Keratinocyte (primary cell): ENCODE measurements around the gene R3HCC1L. TPM values are rescaled to one million over a fixed set of nuclear protein-coding genes. Genes with fewer than 3 reads are reported as not detected.
"Not testable (repeated sequence)": the region's sequence is repeated elsewhere in the genome, so short reads cannot be mapped to it uniquely, and the experiment has no call there.

Experiments used
- DNase-seq: peaks from one replicate; pipeline ENCODE4 v3.0.0-alpha.2; 2011; ENCODE audit warnings: low read depth, missing footprints, low spot score
- FAIRE-seq: peaks from 2 replicates; lab custom pipeline; 2011; peaks lifted over from hg19 to GRCh38; lab: Jason Lieb, UNC
- H2AFZ ChIP-seq: 2 replicates; pipeline ENCODE4 v1.6.0; 2012; ENCODE audit warnings: low read length, control low read depth, inconsistent platforms; ENCODE audit not compliant: control insufficient read depth
- H3K27ac ChIP-seq: 2 replicates; pipeline ENCODE4 v1.5.1; 2011; ENCODE audit warnings: low read length; ENCODE audit not compliant: control insufficient read depth, insufficient read depth
- H3K27me3 ChIP-seq: 3 replicates; pipeline ENCODE4 v1.6.0; 2011; ENCODE audit warnings: low read length; ENCODE audit not compliant: control insufficient read depth, insufficient read depth; ENCODE audit errors: extremely low read depth
- H3K36me3 ChIP-seq, 2 experiments: 2 replicates in 1 of 2; 3 replicates in 1 of 2; pipeline ENCODE4 v1.5.1; 2011; ENCODE audit warnings: low read length in 2 of 2, mild to moderate bottlenecking in 1 of 2; ENCODE audit not compliant: control insufficient read depth in 2 of 2, insufficient read depth in 2 of 2; ENCODE audit errors: extremely low read depth in 1 of 2
- H3K4me1 ChIP-seq: 3 replicates; pipeline ENCODE4 v1.5.1; 2011; ENCODE audit warnings: low read length; ENCODE audit not compliant: control insufficient read depth, insufficient read depth; ENCODE audit errors: extremely low read depth
- H3K4me2 ChIP-seq: 3 replicates; pipeline ENCODE4 v1.6.0; 2011; ENCODE audit warnings: low read depth, low read length; ENCODE audit not compliant: control insufficient read depth, insufficient read depth; ENCODE audit errors: extremely low read depth
- H3K4me3 ChIP-seq, 3 experiments: fragments of 200-600 bp in 1 of 3; sonication (generic) in 1 of 3; 2 replicates in 2 of 3; 3 replicates in 1 of 3; pipeline ENCODE4 v1.5.1; 2011 to 2016; ENCODE audit warnings: low read length in 3 of 3, mild to moderate bottlenecking in 3 of 3, control low read depth in 2 of 3, inconsistent platforms in 1 of 3, low read depth in 1 of 3, mixed read lengths in 1 of 3, mixed run types in 1 of 3, moderate library complexity in 1 of 3; ENCODE audit not compliant: control insufficient read depth in 2 of 3, insufficient read depth in 2 of 3; ENCODE audit errors: extremely low read depth in 1 of 3
- H3K79me2 ChIP-seq: 2 replicates; pipeline ENCODE4 v1.6.0; 2012; ENCODE audit warnings: low read length; ENCODE audit not compliant: control insufficient read depth, insufficient read depth
- H3K9ac ChIP-seq: 3 replicates; pipeline ENCODE4 v1.6.0; 2011; ENCODE audit warnings: low read length; ENCODE audit not compliant: control insufficient read depth, insufficient read depth; ENCODE audit errors: extremely low read depth
- H3K9me1 ChIP-seq: 3 replicates; pipeline ENCODE4 v1.6.0; 2011; ENCODE audit warnings: low read length; ENCODE audit not compliant: control insufficient read depth, insufficient read depth; ENCODE audit errors: extremely low read depth
- H3K9me3 ChIP-seq: 2 replicates; pipeline ENCODE4 v1.5.1; 2012; ENCODE audit warnings: low read depth, low read length; ENCODE audit not compliant: control insufficient read depth
- H4K20me1 ChIP-seq: 3 replicates; pipeline ENCODE4 v1.6.0; 2011; ENCODE audit warnings: low read length; ENCODE audit not compliant: control insufficient read depth, insufficient read depth; ENCODE audit errors: extremely low read depth
- EZH2 ChIP-seq: IDR thresholded peaks from one replicate; pipeline ENCODE4 v1.6.1; 2012; ENCODE audit warnings: inconsistent platforms, mild to moderate bottlenecking, low read length, moderate library complexity
- dilution Hi-C: fragments of 300-500 bp; cut with MboI; formaldehyde crosslinking; loops from one replicate; pipeline ENCODE4 v1.7.0; 2020; ENCODE audit warnings: low sequenced_read_pairs; ENCODE audit not compliant: extremely low pct_ligation_motif_present
- polyA plus RNA-seq, 5 experiments: library from polyadenylated mRNA; depleted of rRNA in 3 of 5; stranded (reverse) in 3 of 5; stranded (forward) in 1 of 5; unstranded in 1 of 5; fragments of >200 nt; gene quantifications; 1 replicate in 1 of 5; 2 replicates in 3 of 5; 3 replicates in 1 of 5; pipeline versions ENCODE4 v1.2.1 to v1.2.3, GENCODE V29; 2011 to 2012; ENCODE audit warnings: missing spikeins in 2 of 5, low read depth in 1 of 5, low replicate concordance in 1 of 5
- TF ChIP-seq, protein P1 (sequence below), 3 experiments: IDR thresholded peaks in 1 of 3; conservative IDR thresholded peaks in 1 of 3; optimal IDR thresholded peaks in 1 of 3; 2 replicates in 2 of 3; 3 replicates in 1 of 3; pipeline versions ENCODE3 to v1.5.1; 2011; ENCODE audit warnings: low read length in 3 of 3, mild to moderate bottlenecking in 3 of 3, moderate library complexity in 2 of 3, control low read depth in 1 of 3, inconsistent platforms in 1 of 3; ENCODE audit not compliant: insufficient read depth in 2 of 3; ENCODE audit errors: extremely low read depth in 1 of 3

Gene R3HCC1L
- polyA plus RNA-seq, 1 donor (not counting 4 experiments of a cell fraction or from before 2014, with no cell fraction given), result 11.7 TPM

- TF ChIP-seq, protein P1, sequence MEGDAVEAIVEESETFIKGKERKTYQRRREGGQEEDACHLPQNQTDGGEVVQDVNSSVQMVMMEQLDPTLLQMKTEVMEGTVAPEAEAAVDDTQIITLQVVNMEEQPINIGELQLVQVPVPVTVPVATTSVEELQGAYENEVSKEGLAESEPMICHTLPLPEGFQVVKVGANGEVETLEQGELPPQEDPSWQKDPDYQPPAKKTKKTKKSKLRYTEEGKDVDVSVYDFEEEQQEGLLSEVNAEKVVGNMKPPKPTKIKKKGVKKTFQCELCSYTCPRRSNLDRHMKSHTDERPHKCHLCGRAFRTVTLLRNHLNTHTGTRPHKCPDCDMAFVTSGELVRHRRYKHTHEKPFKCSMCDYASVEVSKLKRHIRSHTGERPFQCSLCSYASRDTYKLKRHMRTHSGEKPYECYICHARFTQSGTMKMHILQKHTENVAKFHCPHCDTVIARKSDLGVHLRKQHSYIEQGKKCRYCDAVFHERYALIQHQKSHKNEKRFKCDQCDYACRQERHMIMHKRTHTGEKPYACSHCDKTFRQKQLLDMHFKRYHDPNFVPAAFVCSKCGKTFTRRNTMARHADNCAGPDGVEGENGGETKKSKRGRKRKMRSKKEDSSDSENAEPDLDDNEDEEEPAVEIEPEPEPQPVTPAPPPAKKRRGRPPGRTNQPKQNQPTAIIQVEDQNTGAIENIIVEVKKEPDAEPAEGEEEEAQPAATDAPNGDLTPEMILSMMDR (optimal IDR thresholded peaks at IDR 0.05 in 1 of 3, IDR thresholded peaks at IDR 0.05 in 1 of 3, conservative IDR thresholded peaks at IDR 0.05 in 1 of 3; ENCODE audit: extremely low read depth in 1 of 3, insufficient read depth in 2 of 3, low read length in 3 of 3), result no peak
- no peak for TF ChIP-seq EZH2
- H3K36me3 ChIP-seq, result no peaks in the 10 kb centered on the region
- peaks cover 3% of the 10 kb centered on the region for H3K9me1 ChIP-seq
- no peaks in the 10 kb centered on the region for H3K27me3 ChIP-seq
- H3K27ac ChIP-seq, result no peak overlapping the region
- H3K9me3 ChIP-seq, result no peaks in the 10 kb centered on the region
- H4K20me1 ChIP-seq, result peaks cover 3% of the 10 kb centered on the region
- H3K4me3 ChIP-seq, result no peak overlapping the region
- H3K79me2 ChIP-seq, result peaks cover 15% of the 10 kb centered on the region
- H2AFZ ChIP-seq, result no peak overlapping the region
- no peak for FAIRE-seq
- DNase-seq, result no peak
- H3K9ac ChIP-seq, result no peak overlapping the region
- no peak overlapping the region for H3K4me2 ChIP-seq
- H3K4me1 ChIP-seq, result no peaks in the 10 kb centered on the region
- dilution Hi-C loops, result no loop called here
These were observed 92.2 kb downstream of the R3HCC1L start for GRCh38 chr10:98226508-98227144.

DNA sequence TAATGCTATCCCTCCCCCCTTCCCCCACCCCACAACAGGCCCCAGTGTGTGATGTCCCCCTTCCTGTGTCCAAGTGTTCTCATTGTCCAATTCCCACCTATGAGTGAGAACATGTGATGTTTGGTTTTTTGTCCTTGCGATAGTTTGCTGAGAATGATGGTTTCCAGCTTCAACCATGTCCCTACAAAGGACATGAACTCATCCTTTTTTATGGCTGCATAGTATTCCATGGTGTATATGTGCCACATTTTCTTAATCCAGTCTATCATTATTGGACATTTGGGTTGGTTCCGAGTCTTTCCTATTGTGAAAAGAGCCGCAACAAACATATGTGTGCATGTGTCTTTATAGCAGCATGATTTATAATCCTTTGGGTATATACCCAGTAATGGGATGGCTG lies 93.3 kb downstream of the R3HCC1L start:
- dilution Hi-C loops, FAIRE-seq: not testable (repeated sequence)

GRCh38 chr10:98228266-98228665 lies 93.8 kb downstream of the R3HCC1L start:
- DNase-seq, H3K36me3 ChIP-seq, H2AFZ ChIP-seq, H3K4me2 ChIP-seq, H3K4me3 ChIP-seq, H3K9me1 ChIP-seq, H3K27ac ChIP-seq, H3K4me1 ChIP-seq, H3K27me3 ChIP-seq, H3K9me3 ChIP-seq, H4K20me1 ChIP-seq, dilution Hi-C loops, H3K9ac ChIP-seq, FAIRE-seq: not testable (repeated sequence)
- H3K79me2 ChIP-seq, result peaks cover 15% of the 10 kb centered on the region

More for the DNA sequence above, 93.3 kb downstream of the R3HCC1L start:
- not testable (repeated sequence) for H3K27me3 ChIP-seq, H3K9ac ChIP-seq, H3K4me1 ChIP-seq, DNase-seq, H3K4me3 ChIP-seq, H3K9me3 ChIP-seq, H3K36me3 ChIP-seq, H4K20me1 ChIP-seq, H3K27ac ChIP-seq, H2AFZ ChIP-seq, H3K9me1 ChIP-seq, H3K4me2 ChIP-seq
- peaks cover 15% of the 10 kb centered on the region for H3K79me2 ChIP-seq
